Upper lobe of left lung (tissue), 6 donors: Measurements from ENCODE around the gene SNTA1. TPM values are rescaled to one million over a fixed set of nuclear protein-coding genes. Genes with fewer than 3 reads are reported as not detected.
"Not testable (repeated sequence)": the region's sequence is repeated elsewhere in the genome, so short reads cannot be mapped to it uniquely, and the experiment has no call there.

Source experiments
- ATAC-seq, 2 donors: fragments of 200-7000 bp; cut with Tn5 transposase; one replicate each; pipeline ENCODE4 v1.9.1; 2022; ENCODE audit warnings: mild to moderate bottlenecking in 2 of 2, moderate library complexity in 2 of 2; ENCODE audit not compliant: low FRiP score in 2 of 2
- DNase-seq, 2 donors: peaks; one replicate each; pipeline ENCODE4 v3.0.0-alpha.2; 2019 to 2020
- H3K27ac ChIP-seq, 4 donors: fragments of 200-600 bp; sonication (generic); one replicate each; pipeline ENCODE4 v1.5.1; 2016 to 2019
- H3K27me3 ChIP-seq, 4 donors: fragments of 200-600 bp; sonication (generic); one replicate each; pipeline ENCODE4 v1.5.1; 2017 to 2019
- H3K36me3 ChIP-seq, 4 donors: fragments of 200-600 bp; sonication (generic); one replicate each; pipeline ENCODE4 v1.5.1; 2016 to 2019
- H3K4me1 ChIP-seq, 4 donors: fragments of 200-600 bp; sonication (generic); one replicate each; pipeline ENCODE4 v1.5.1; 2018 to 2019
- H3K4me3 ChIP-seq, 4 donors: fragments of 200-600 bp; sonication (generic); one replicate each; pipeline ENCODE4 v1.5.1; 2017 to 2019; ENCODE audit warnings: mild to moderate bottlenecking in 2 of 4, moderate library complexity in 1 of 4
- H3K9me3 ChIP-seq, 4 donors: fragments of 200-600 bp; sonication (generic); one replicate each; pipeline ENCODE4 v1.5.1; 2018 to 2019
- EP300 ChIP-seq, 4 donors: sonication (generic); formaldehyde crosslinking; IDR thresholded peaks; one replicate each; pipeline ENCODE4 v1.5.1; 2017; ENCODE audit warnings: antibody characterized with exemption in 4 of 4, control low read depth in 2 of 4
- POLR2A ChIP-seq, 4 donors: fragments of 450-650 bp; IDR thresholded peaks; one replicate each; pipeline ENCODE4 v1.5.1; 2016 to 2017; ENCODE audit warnings: antibody characterized with exemption in 4 of 4, mild to moderate bottlenecking in 2 of 4
- POLR2AphosphoS5 ChIP-seq, 2 donors: sonication (generic); formaldehyde crosslinking; IDR thresholded peaks; one replicate each; pipeline ENCODE4 v1.5.1; 2017; ENCODE audit warnings: antibody characterized with exemption in 2 of 2
- WGBS, 2 donors: methylation state at CpG; one replicate each; pipeline ENCODE4 v1.1.5; 2017 to 2018; 5-methylcytosine and 5-hydroxymethylcytosine counted together
- total RNA-seq, 6 donors: library from RNA; depleted of rRNA in 4 of 6; stranded (reverse); fragments of >200 nt in 4 of 6; gene quantifications; one replicate each; pipeline versions ENCODE4 v1.1.0 to v1.2.1, GENCODE V29; 2016 to 2021
- TF ChIP-seq, protein P1 (sequence below), 6 experiments: fragments of 450-650 bp in 4 of 6; fragments of 200-600 bp in 2 of 6; sonication (generic) in 2 of 6; IDR thresholded peaks; one replicate each; pipeline ENCODE4 v1.5.1; 2016 to 2019; ENCODE audit warnings: antibody characterized with exemption in 6 of 6
- donor health status: DM: no; HTN: no; CAD: no; lungs with moderate emphysema.
- donor health status: DM: no; HTN: yes; CAD: no; lungs with severe emphysema.

Gene SNTA1
- total RNA-seq, 6 donors from 2014 or later = 8.2 to 23.4 (median 11.3) TPM

DNA sequence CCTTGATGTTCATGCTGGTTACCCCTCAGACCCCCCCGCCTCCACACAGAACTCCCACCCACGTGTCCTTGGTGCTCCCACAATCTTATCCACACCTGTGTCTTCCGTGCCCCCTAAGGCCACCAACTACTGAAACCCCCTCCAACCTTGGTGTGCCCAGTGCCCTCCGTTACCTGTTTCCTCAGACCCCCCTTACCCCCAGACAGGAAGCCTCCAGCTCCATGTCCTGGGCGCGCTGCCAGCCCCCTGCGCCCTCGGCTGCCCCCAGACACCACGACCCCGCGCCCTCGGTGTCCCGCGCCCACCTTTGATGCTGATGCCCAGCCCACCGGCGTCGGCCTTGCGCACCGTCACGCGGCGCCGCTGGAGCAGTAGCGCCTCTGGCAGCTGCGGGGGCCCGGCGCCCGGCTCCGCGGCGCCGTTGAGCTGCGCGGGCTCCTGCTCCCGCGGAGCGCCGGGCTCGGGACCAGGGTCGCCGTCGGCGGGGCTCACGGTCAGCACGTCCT lies 504 bp downstream of the SNTA1 start:
- H3K4me3 ChIP-seq = peak overlapping the region; percentile 84 to 92 (median 86)
- TF ChIP-seq POLR2AphosphoS5 (IDR thresholded peaks at IDR 0.05) (no peak), EP300 (IDR thresholded peaks at IDR 0.05) (no peak), POLR2A (IDR thresholded peaks at IDR 0.05) (no peak)
- TF ChIP-seq, protein P1, sequence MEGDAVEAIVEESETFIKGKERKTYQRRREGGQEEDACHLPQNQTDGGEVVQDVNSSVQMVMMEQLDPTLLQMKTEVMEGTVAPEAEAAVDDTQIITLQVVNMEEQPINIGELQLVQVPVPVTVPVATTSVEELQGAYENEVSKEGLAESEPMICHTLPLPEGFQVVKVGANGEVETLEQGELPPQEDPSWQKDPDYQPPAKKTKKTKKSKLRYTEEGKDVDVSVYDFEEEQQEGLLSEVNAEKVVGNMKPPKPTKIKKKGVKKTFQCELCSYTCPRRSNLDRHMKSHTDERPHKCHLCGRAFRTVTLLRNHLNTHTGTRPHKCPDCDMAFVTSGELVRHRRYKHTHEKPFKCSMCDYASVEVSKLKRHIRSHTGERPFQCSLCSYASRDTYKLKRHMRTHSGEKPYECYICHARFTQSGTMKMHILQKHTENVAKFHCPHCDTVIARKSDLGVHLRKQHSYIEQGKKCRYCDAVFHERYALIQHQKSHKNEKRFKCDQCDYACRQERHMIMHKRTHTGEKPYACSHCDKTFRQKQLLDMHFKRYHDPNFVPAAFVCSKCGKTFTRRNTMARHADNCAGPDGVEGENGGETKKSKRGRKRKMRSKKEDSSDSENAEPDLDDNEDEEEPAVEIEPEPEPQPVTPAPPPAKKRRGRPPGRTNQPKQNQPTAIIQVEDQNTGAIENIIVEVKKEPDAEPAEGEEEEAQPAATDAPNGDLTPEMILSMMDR (IDR thresholded peaks at IDR 0.05) = no peak
- H3K9me3 ChIP-seq = no peaks in the 10 kb centered on the region
- no peaks in the 10 kb centered on the region for H3K27me3 ChIP-seq
- peaks cover 8 to 16% (median 12%) of the 10 kb centered on the region in 4 donors for H3K4me1 ChIP-seq
- WGBS, 2 donors = 8 to 11% methylated on average over 12 to 15 of the region's 45 CpGs
- peak in 1 of 2 donors; percentile 16 for ATAC-seq
- no peak for DNase-seq
- no peaks in the 10 kb centered on the region for H3K36me3 ChIP-seq
- H3K27ac ChIP-seq = peak overlapping the region; percentile 61 to 82 (median 73)

DNA sequence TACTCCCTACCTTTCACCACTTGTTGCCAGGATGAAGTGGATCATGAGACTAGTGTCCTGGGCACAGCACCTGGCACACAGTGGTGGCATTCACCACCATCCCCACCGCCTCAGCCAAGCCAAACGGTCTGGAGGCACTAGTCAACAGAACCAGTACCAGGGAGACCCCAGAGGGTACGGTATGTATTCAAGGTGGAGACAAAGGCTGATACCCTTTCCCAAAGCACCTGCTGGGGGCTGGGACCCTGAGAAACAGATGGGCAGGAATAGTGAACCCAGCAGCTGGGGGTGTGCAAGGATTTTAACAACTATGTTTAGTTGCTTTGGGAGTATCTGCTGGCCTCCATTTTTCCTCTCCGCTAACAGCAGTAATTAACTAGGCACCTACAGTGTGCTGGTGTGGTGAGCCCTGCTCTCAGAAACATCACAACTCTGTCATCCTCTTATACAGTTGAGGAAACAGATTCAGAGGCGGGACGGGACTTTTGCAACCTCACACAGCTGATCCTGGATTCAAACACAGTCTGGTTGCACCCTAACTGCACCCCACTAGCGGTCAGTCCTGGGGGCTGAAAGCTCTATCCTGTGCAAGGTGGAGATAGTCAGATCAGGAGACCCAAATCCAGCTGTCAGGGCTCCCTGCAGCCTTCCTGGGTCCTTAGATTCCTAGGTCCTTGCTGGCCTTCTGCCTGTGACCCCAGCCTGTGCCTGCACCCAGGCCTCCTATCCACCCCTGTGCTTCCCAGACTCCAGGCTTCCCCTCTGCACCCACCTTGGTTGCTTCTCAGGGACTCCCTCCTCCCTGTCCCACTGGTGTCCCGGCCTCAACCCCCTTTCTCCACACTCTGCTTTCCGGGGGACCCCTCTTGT lies 1.2 kb downstream of the SNTA1 start:
- ATAC-seq = no peak

DNA sequence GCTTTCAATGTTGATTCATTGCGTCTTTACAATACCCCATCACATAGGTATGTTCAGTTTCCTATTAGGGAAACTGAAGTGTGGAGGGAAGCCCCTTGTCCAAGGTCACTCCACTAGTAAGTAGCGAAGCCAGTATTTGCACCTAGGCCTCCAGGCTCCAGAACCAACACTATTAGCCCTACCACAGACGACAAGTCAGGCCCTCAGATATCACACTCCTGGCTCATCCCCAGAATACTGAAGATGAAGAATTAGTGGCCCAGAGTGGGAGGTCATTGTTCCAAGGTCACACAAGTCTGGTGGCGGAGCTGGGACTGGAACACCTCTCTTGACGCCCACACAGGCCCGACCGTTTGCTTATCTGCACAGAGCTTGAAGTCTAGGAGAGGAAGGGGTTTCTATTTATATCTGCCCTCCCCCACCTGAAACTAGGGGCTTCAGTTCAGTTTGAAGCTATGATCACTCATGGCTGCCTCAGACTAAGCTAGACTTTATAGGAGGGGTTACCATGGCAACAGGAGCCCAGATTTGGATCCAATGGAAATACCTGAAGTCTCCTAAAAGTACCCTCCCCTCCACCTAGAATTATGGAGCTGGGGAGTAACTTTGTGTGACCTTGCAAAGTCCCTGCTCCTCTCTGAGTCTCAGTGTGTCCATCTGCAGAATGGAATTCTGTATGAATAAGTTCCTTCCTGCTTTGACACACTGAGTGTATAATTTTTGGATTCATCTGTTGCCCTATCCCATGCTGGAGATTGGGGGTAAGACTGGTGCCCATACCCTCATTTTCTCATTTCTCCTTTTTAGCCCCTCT lies 2.2 kb downstream of the SNTA1 start:
- H3K36me3 ChIP-seq = no peaks in the 10 kb centered on the region
- TF ChIP-seq, protein P1 (IDR thresholded peaks at IDR 0.05) = no peak
- TF ChIP-seq POLR2A (IDR thresholded peaks at IDR 0.05) (no peak), POLR2AphosphoS5 (IDR thresholded peaks at IDR 0.05) (no peak), EP300 (IDR thresholded peaks at IDR 0.05) (no peak)
- 81 to 82% methylated on average over 4 to 7 of the region's 7 CpGs for WGBS, 2 donors
- ATAC-seq (no peak), DNase-seq (no peak)
- H3K4me1 ChIP-seq = peaks cover 8 to 16% (median 12%) of the 10 kb centered on the region in 4 donors
- no peak overlapping the region for H3K4me3 ChIP-seq
- no peaks in the 10 kb centered on the region for H3K9me3 ChIP-seq
- no peak overlapping the region for H3K27ac ChIP-seq
- H3K27me3 ChIP-seq = no peaks in the 10 kb centered on the region

More for the DNA sequence above, 1.2 kb downstream of the SNTA1 start:
- TF ChIP-seq, protein P1 (IDR thresholded peaks at IDR 0.05) = no peak
- TF ChIP-seq POLR2A (IDR thresholded peaks at IDR 0.05) (no peak), EP300 (IDR thresholded peaks at IDR 0.05) (no peak), POLR2AphosphoS5 (IDR thresholded peaks at IDR 0.05) (no peak)
- no peak overlapping the region for H3K27ac ChIP-seq
- peaks cover 8 to 16% (median 12%) of the 10 kb centered on the region in 4 donors for H3K4me1 ChIP-seq
- no peaks in the 10 kb centered on the region for H3K9me3 ChIP-seq
- H3K4me3 ChIP-seq = peak overlapping the region in 3 of 4 donors; percentile 85 to 92 (median 87)
- DNase-seq = no peak
- H3K36me3 ChIP-seq = no peaks in the 10 kb centered on the region
- H3K27me3 ChIP-seq = no peaks in the 10 kb centered on the region
- 69 to 75% methylated on average over 8 to 9 of the region's 9 CpGs for WGBS, 2 donors

DNA sequence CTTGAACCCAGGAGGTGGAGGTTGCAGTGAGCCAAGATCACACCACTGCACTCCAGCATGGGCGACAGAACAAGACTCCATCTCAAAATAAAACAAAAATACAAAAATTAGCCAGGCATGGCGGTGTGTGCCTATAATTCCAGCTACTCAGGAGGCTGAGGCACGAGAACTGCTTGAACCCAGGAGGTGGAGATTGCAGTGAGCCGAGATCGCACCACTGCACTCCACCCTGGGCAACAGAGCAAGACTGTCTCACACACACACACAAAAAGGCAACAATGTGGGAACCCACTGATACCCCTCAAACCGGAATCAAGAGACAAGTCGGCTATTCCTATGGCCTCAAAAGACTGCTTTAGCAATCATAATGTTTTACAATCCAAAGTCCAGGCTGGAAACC lies 3.0 kb downstream of the SNTA1 start:
- not testable (repeated sequence) for H3K27ac ChIP-seq
- WGBS, 2 donors = 96% methylated on average over 7 of the region's 7 CpGs
- H3K4me1 ChIP-seq = peaks cover 8 to 16% (median 12%) of the 10 kb centered on the region in 4 donors

DNA sequence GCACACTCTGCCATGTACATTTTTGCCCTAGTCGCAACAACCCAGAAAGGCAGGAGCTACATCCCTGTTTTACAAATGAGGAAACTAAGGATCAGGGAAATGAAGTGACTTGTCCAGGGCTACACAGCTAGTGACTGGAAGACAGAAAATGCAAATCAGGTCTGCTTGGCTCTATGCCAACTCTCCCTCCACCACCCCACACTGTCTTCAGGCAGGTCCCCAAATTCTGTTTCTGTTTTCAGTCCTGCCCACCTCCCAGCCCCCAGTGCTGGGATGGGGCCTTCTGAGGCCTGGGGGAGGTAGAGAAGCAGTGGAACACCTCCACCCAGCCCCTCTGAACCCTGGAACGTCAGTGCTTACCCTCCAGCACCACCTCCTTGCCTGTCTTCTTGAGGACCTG lies 5.1 kb downstream of the SNTA1 start:
- no peak for TF ChIP-seq EP300 (IDR thresholded peaks at IDR 0.05)
- TF ChIP-seq, protein P1 (IDR thresholded peaks at IDR 0.05) = no peak
- TF ChIP-seq POLR2AphosphoS5 (IDR thresholded peaks at IDR 0.05) = no peak
- TF ChIP-seq POLR2A (IDR thresholded peaks at IDR 0.05) = no peak
- ATAC-seq (no peak), DNase-seq (no peak)
- H3K4me1 ChIP-seq = peaks cover 7 to 9% (median 8%) of the 10 kb centered on the region in 4 donors
- 86 to 100% methylated on average over 2 of the region's 2 CpGs for WGBS, 2 donors
- H3K27ac ChIP-seq = no peak overlapping the region
- H3K36me3 ChIP-seq = no peaks in the 10 kb centered on the region
- no peaks in the 10 kb centered on the region for H3K9me3 ChIP-seq
- H3K4me3 ChIP-seq = no peak overlapping the region
- H3K27me3 ChIP-seq = no peaks in the 10 kb centered on the region

More for the DNA sequence above, 3.0 kb downstream of the SNTA1 start:
- not testable (repeated sequence) for H3K27me3 ChIP-seq, ATAC-seq, DNase-seq, H3K9me3 ChIP-seq, H3K36me3 ChIP-seq, H3K4me3 ChIP-seq
